IPS DF 6.9 (cell line): ENCODE measurements around the gene CAPN15.
"Not testable (repeated sequence)": the region's sequence is repeated elsewhere in the genome, so short reads cannot be mapped to it uniquely, and the experiment has no call there.

ENCODE experiments used
- DNase-seq: peaks from one replicate; pipeline ENCODE4 v3.0.0-alpha.2; 2013; ENCODE audit warnings: low read depth, low spot score
- H3K27ac ChIP-seq: one replicate; pipeline ENCODE4 v1.5.1; 2013; ENCODE audit warnings: low read length, control low read depth
- H3K27me3 ChIP-seq: 2 replicates; pipeline ENCODE4 v1.6.1; 2013; ENCODE audit warnings: mild to moderate bottlenecking, low read length; ENCODE audit not compliant: control insufficient read depth, insufficient read depth
- H3K36me3 ChIP-seq: 2 replicates; pipeline ENCODE4 v1.6.1; 2013; ENCODE audit warnings: low read length; ENCODE audit not compliant: control insufficient read depth, insufficient read depth
- H3K4me1 ChIP-seq: 2 replicates; pipeline ENCODE4 v1.6.1; 2013; ENCODE audit warnings: low read length; ENCODE audit not compliant: control insufficient read depth, insufficient read depth
- H3K4me3 ChIP-seq: 2 replicates; pipeline ENCODE4 v1.5.1; 2013; ENCODE audit warnings: mild to moderate bottlenecking, low read length
- H3K9me3 ChIP-seq: 2 replicates; pipeline ENCODE4 v1.6.1; 2013; ENCODE audit warnings: low read length, inconsistent platforms; ENCODE audit not compliant: control insufficient read depth, insufficient read depth
- WGBS: extraction: QIAGEN DNeasy Blood & Tissue Kit; methylation state at CpG from one replicate; pipeline ENCODE4 v1.1.7; 2013; ENCODE audit warnings: mixed read lengths, missing lambda C conversion rate; ENCODE audit not compliant: insufficient read length, insufficient coverage; 5-methylcytosine and 5-hydroxymethylcytosine counted together

The CAPN15 gene

GRCh38 chr16:595094-595528 is 67.6 kb downstream of the CAPN15 start:
- WGBS: no CpG with 5 or more reads among the region's 18 CpGs
- Histone ChIP-seq H3K4me1 (peaks cover 3% of the 10 kb centered on the region; the same call in 1 of the 2 replicates), H3K9me3 (no peaks in the 10 kb centered on the region), H3K27me3 (no peaks in the 10 kb centered on the region), H3K27ac (no peak overlapping the region), H3K36me3 (peaks cover 6% of the 10 kb centered on the region; the same call in 1 of the 2 replicates), H3K4me3 (no peak overlapping the region)
- no peak for DNase-seq

DNA sequence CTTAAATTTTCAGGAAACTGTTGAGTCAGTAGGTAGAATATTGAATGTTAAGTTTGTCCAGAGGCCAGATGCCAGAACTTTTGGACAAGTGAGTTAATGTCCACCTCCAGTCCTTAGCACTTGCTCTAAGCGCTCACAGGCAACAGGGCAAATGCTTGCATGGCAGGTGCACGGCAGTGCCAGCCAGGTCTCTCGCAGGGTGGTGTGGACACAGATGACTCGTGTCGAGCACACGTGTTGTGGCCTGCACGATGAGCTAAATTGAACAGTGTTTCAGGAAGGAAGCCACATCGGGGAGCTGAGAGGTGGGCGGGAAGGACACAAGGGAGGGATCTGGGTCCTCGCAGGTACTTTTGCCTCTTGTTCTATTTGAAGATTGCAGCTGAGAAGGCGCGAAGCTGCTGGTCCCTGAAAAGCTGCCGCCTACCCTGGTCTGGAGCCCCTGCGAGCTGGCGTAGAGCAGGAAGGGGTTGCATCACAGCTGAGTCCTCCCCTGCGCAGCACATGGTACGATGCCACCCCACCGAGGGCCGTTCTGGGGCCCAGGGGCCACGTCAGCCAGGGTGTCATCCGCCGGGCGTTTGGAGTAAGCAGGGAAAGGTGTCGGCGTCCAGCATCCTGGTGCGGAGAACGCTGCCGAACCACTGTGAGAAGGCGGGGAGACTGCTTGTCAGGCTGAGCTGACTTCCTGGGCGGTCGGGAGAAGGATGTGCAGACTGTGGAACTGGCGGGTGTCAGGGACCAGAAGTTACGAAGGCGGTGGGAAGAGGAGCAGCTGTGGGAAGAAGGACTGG is 68.6 kb downstream of the CAPN15 start:
- no CpG with 5 or more reads among the region's 34 CpGs for WGBS
- no peaks in the 10 kb centered on the region for H3K27me3 ChIP-seq

GRCh38 chr16:596736-597060 is 69.2 kb downstream of the CAPN15 start:
- Histone ChIP-seq H3K27ac (no peak overlapping the region), H3K36me3 (peaks cover 6% of the 10 kb centered on the region; the same call in 1 of the 2 replicates), H3K27me3 (no peaks in the 10 kb centered on the region), H3K4me3 (no peak overlapping the region), H3K4me1 (peaks cover 1% of the 10 kb centered on the region; the same call in 1 of the 2 replicates), H3K9me3 (no peaks in the 10 kb centered on the region)
- WGBS: no CpG with 5 or more reads among the region's 12 CpGs
- DNase-seq: no peak

More for the DNA sequence above, 68.6 kb downstream of the CAPN15 start:
- Histone ChIP-seq H3K27ac (no peak overlapping the region), H3K9me3 (no peaks in the 10 kb centered on the region), H3K4me3 (no peak overlapping the region), H3K36me3 (peaks cover 6% of the 10 kb centered on the region; the same call in 1 of the 2 replicates), H3K4me1 (peaks cover 1% of the 10 kb centered on the region; the same call in 1 of the 2 replicates)
- DNase-seq: no peak

- H3K4me3 ChIP-seq, H3K27me3 ChIP-seq, DNase-seq, H3K9me3 ChIP-seq, H3K36me3 ChIP-seq, H3K4me1 ChIP-seq, H3K27ac ChIP-seq: not testable (repeated sequence)
- no CpG with 5 or more reads among the region's 7 CpGs for WGBS
Measured at GRCh38 chr16:597655-598054, 70.1 kb downstream of the CAPN15 start.

- WGBS: no CpG with 5 or more reads among the region's 43 CpGs
- peaks cover 6% of the 10 kb centered on the region; the same call in 1 of the 2 replicates for H3K36me3 ChIP-seq
Measured at GRCh38 chr16:598823-599739, 71.6 kb downstream of the CAPN15 start.

GRCh38 chr16:600781-601180 is 73.3 kb downstream of the CAPN15 start:
- H3K4me1 ChIP-seq: peaks cover 1% of the 10 kb centered on the region; the same call in 1 of the 2 replicates
- H3K9me3 ChIP-seq: no peaks in the 10 kb centered on the region
- no peak overlapping the region for H3K4me3 ChIP-seq
- H3K36me3 ChIP-seq: peaks cover 6% of the 10 kb centered on the region; the same call in 1 of the 2 replicates
- no peaks in the 10 kb centered on the region for H3K27me3 ChIP-seq
- H3K27ac ChIP-seq: no peak overlapping the region
- no CpG with 5 or more reads among the region's 7 CpGs for WGBS
- no peak for DNase-seq

More at GRCh38 chr16:598823-599739, 71.6 kb downstream of the CAPN15 start:
- no peak for DNase-seq
- H3K27ac ChIP-seq: no peak overlapping the region
- peaks cover 1% of the 10 kb centered on the region; the same call in 1 of the 2 replicates for H3K4me1 ChIP-seq
- no peaks in the 10 kb centered on the region for H3K9me3 ChIP-seq
- H3K27me3 ChIP-seq: no peaks in the 10 kb centered on the region
- H3K4me3 ChIP-seq: no peak overlapping the region

DNA sequence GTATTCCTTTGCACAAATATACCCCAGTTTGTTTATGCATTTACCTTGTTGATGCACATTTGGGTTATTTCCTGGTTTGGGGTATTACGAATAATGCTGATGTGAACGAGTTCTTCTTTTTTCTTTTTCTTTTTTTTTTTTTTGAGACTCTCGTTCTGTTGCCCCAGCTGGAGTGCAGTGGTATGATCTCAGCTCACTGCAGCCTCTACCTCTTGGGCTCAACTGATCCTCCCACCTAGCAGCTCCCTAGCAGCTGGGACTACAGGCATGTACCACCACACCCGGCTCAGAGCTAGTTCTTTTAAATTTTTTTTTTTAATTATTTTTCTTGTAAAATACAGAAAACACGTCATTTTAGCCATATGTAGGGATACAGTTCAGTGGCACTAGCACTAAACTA is 76.4 kb downstream of the CAPN15 start:
- no CpG with 5 or more reads among the region's 5 CpGs for WGBS

More for the DNA sequence above, 76.4 kb downstream of the CAPN15 start:
- Histone ChIP-seq H3K27me3 (no peaks in the 10 kb centered on the region), H3K4me1 (peaks cover 1% of the 10 kb centered on the region; the same call in 1 of the 2 replicates), H3K36me3 (peaks cover 3% of the 10 kb centered on the region; the same call in 1 of the 2 replicates), H3K4me3 (no peak overlapping the region), H3K9me3 (no peaks in the 10 kb centered on the region), H3K27ac (no peak overlapping the region)
- DNase-seq: no peak
